Retinal pigment epithelial cell (primary cell): ENCODE measurements around the gene PNPLA3.

Experiments used
- DNase-seq: peaks from one replicate; pipeline ENCODE4 v3.0.0-alpha.2; 2010; ENCODE audit warnings: low read depth
- H3K4me3 ChIP-seq: 2 replicates; pipeline ENCODE4 v1.5.1; 2011; ENCODE audit warnings: mild to moderate bottlenecking, low read length, control low read depth, moderate library complexity
- CTCF ChIP-seq: conservative IDR thresholded peaks from 2 replicates; pipeline ENCODE4 v1.5.1; 2011; ENCODE audit warnings: low read depth, low read length, control low read depth, inconsistent platforms

Gene PNPLA3

DNA sequence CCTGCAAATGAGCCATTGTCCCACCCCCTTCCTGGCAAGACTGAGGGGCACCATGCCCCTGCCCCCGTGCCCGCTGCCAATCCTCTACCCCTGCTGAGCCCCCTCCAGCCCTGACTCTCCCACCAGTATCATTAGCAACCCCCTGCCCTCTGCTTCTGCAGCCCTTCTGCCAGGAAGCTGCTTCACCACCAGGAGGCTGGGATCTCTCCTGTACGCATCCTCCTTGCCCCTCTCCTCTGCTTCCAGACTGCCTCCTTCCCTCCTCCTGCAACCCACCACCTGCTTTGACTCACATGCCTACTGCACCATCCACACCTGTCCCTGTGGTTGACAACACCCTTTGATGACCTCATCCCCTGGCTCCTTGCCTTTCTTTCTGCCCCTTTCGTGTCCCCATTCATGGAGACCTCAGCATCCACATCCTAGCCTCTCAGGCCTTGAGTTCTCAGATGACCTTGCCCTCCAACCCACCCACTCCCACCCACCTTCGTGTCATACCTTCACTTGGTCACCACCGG is 13.4 kb upstream of the PNPLA3 start:
- no peak for DNase-seq
- no peak overlapping the region for H3K4me3 ChIP-seq
- no peak for TF ChIP-seq CTCF

DNA sequence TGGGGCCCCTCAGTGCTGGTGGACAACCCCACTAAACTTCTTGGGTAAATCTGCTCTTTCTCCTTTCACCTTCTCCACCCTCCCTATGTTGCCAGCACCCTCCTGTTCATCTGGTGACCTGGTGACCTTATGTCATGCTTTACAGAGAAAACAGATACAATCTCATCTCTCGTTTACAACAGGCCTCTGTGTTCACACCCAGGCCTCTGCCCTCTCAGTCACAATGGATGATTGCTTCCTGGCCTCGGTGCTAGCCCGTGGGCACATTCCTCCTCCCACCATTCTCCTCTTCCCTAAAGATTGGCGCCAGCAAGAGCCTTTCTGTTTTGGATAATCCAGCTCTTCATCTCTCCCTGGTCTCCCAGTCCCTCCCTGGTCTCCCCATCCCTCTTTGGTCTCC is 12.3 kb upstream of the PNPLA3 start:
- DNase-seq = no peak
- H3K4me3 ChIP-seq = no peak overlapping the region
- no peak for TF ChIP-seq CTCF

- H3K4me3 ChIP-seq = no peak overlapping the region
- DNase-seq = no peak
- TF ChIP-seq CTCF = no peak
Observed at GRCh38 chr22:43917521-43917920, 6.1 kb upstream of the PNPLA3 start.

DNA sequence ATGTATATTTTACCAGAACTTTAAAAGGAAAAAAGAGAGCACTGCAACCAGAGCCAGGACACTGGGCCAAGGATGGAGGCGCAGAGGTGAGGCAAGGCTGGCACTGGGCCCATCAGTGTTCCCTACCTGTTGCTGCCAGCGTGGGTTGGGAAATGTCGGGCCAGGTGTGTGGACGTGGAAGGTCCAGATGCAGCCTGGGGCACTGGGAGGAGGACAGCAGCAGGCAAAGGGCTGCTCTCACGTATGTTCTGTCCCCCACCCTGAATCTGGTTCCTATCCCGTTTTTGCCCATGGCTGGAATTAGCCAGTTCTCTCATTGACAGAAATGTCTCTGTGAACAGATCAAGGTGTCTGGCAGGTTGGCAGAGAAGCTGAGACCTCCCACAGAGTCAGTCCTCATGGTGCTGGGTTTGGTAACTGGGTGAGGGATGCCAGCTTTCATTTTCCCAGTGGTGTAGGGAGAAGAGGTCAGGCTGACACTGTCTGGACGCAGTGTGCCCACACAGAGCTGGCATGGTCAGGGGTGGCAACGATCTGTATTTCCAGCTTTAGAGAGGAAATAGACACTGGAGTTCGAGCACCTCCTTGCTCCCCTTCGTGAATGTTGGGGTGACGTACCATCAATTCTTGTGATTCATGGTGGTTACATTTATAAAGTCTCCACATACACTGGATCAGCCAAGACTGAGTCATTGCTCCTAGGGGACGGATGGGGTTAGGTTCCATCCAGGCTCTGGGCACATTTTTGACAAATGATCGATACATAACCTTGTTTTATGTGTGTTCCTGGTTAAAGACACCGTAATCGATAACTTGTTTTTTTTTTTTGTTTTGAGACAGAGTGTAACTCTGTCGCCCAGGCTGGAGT is 4.3 kb upstream of the PNPLA3 start:
- TF ChIP-seq CTCF = no peak
- H3K4me3 ChIP-seq = no peak overlapping the region
- DNase-seq = no peak

DNA sequence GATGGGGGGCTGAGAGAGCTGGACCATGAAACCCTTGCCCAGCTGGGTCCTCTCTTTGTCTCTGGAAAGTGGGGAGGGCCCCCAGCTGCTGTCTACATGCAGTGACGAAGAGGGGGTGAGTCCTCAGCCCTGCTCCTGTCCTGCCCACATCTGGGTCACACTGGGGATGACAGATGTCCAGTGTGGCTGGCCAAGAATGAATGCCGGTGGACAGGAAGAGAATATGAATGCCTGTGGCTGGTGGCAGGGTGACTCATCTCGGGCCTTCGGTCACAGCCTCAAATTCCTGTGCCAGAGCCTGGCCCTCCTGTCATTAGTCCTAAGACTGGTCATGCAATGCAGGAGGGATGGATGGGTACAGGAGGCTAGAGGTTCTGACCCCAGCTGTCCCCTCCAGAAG is 2.2 kb upstream of the PNPLA3 start:
- no peak for TF ChIP-seq CTCF
- no peak for DNase-seq
- no peak overlapping the region for H3K4me3 ChIP-seq

DNA sequence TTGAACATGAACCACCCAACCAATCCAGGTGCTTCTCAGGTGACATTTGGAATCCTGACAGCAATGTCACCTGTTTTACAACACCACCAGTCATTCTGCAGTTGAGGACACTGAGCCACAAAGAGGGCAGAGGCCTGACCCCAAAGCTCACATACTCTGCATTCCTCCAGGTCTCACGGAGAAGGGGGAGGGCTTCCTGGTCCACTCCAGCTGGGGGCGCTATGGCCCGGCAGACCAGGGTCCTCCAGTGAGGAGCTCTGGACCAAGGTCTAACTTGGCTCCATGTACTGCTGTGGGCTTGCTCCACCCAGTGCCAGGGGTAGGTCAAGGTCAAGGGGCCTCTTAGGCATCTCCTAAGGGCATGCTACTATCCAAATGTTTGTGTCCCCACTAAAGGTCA is 1.5 kb upstream of the PNPLA3 start:
- H3K4me3 ChIP-seq = no peak overlapping the region
- no peak for DNase-seq
- peak; percentile 32 for TF ChIP-seq CTCF

- TF ChIP-seq CTCF = no peak
- peak overlapping the region; percentile 51 for H3K4me3 ChIP-seq
- DNase-seq = no peak
Observed at GRCh38 chr22:43923191-43923590, 414 bp upstream of the PNPLA3 start.
